Measurements from ENCODE around the gene NIP7.
"Not testable (repeated sequence)": the region's sequence is repeated elsewhere in the genome, so short reads cannot be mapped to it uniquely, and the experiment has no call there.

NIP7 gene

GRCh38 chr16:69339289-69340094 is at the start of gene NIP7, which contains the start of gene COG8:
TSS of gene NIP7 (plus strand) at chr16:69339772. CDS start at chr16:69339830, 58 bp downstream.
TSS of gene COG8 (minus strand) at chr16:69339564. CDS start at chr16:69339552, 12 bp downstream.
- peak; percentile 98 for DNase-seq

GRCh38 chr16:69291657-69292056 is 47.9 kb upstream of the NIP7 start:
- not testable (repeated sequence) for DNase-seq

- DNase-seq, result no peak
Observed at GRCh38 chr16:69293401-69293800, 46.2 kb upstream of the NIP7 start.

GRCh38 chr16:69294051-69294450 is 45.5 kb upstream of the NIP7 start:
- DNase-seq, result no peak

GRCh38 chr16:69296771-69297170 is 42.8 kb upstream of the NIP7 start:
- not testable (repeated sequence) for DNase-seq

GRCh38 chr16:69298261-69298660 is 41.3 kb upstream of the NIP7 start:
- no peak for DNase-seq

GRCh38 chr16:69301187-69301586 is 38.4 kb upstream of the NIP7 start:
- DNase-seq, result no peak

GRCh38 chr16:69301861-69302260 is 37.7 kb upstream of the NIP7 start:
- DNase-seq, result no peak

- DNase-seq, result no peak
Observed at GRCh38 chr16:69302301-69302700, 37.3 kb upstream of the NIP7 start.

- no peak for DNase-seq
Observed at GRCh38 chr16:69306031-69306430, 33.5 kb upstream of the NIP7 start.

- no peak for DNase-seq
Observed at GRCh38 chr16:69307091-69307490, 32.5 kb upstream of the NIP7 start.

GRCh38 chr16:69307856-69308255 is 31.7 kb upstream of the NIP7 start:
- no peak for DNase-seq

- DNase-seq, result no peak
Observed at GRCh38 chr16:69309316-69309715, 30.3 kb upstream of the NIP7 start.

GRCh38 chr16:69310653-69311532 is 28.7 kb upstream of the NIP7 start, which contains the start of gene VPS4A:
TSS of gene VPS4A (plus strand) at chr16:69311350. CDS start at chr16:69311512, 162 bp downstream.
- DNase-seq, result peak; percentile 95

GRCh38 chr16:69311533-69312387 is 27.8 kb upstream of the NIP7 start:
- DNase-seq, result peak; percentile 6

GRCh38 chr16:69313469-69313868 is 26.1 kb upstream of the NIP7 start:
- no peak for DNase-seq

GRCh38 chr16:69314534-69314933 is 25.0 kb upstream of the NIP7 start:
- DNase-seq, result no peak

GRCh38 chr16:69315486-69316311 is 23.9 kb upstream of the NIP7 start:
- DNase-seq, result no peak

GRCh38 chr16:69316595-69317034 is 23.0 kb upstream of the NIP7 start:
- DNase-seq, result no peak

- no peak for DNase-seq
Observed at GRCh38 chr16:69318177-69318910, 21.2 kb upstream of the NIP7 start.

- DNase-seq, result no peak
Observed at GRCh38 chr16:69318911-69319289, 20.7 kb upstream of the NIP7 start.

All from COR-L47 (cell line).